ENCODE results near the gene NFIB. TPM values are rescaled to one million over a fixed set of nuclear protein-coding genes. Genes with fewer than 3 reads are reported as not detected.

NFIB gene
- total RNA-seq, 1 experiment from 2014 or later: 18.6 TPM

DNA sequence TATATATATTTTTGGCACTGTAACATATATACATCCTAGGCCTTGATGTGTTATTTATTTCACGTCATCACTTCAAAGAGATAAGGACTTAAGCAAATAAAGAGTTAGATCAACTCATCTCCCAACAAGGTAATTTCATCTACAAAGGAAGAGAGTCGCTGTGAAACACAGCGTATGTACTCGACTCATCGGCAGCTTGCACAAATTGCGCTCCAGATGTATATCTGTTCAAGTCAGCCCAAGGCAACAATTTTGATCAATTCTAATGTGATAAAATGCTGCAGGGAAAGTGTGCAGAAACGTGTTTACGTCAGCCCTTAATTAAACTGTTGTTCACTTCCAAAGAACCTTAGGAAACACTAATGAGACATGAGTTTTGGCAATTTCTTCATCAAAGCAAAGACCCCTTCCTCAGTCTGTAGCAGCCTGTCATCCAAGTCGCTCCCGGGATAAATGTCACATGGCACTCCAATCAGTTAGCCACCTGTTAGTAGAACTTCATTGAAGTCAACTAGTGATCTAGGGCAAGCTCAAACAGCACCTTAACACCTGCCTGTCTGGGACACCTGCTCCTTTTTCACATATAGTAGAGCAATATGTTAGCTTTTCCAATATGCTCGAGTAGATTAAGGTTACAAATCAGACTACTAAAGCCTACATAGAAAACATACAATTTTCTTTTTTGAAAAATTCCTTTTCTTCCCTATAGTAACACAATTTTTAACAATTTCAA, 182.4 kb downstream of the NFIB start:
- H3K9ac ChIP-seq (ENCODE audit: low read length): no peak overlapping the region
- H3K79me2 ChIP-seq (ENCODE audit: low read length): no peaks in the 10 kb centered on the region
- H3K4me3 ChIP-seq (ENCODE audit: low read length): no peak overlapping the region
- H2AFZ ChIP-seq (ENCODE audit: low read length): no peak overlapping the region
- H4K20me1 ChIP-seq (ENCODE audit: low read length): no peaks in the 10 kb centered on the region
- H3K36me3 ChIP-seq (ENCODE audit: low read depth, low read length): no peaks in the 10 kb centered on the region
- intact Hi-C loops (cut with micrococcal nuclease): no loop called here
- POLR2A ChIA-PET (ENCODE audit: unreplicated experiment): no interaction called here
- H3K27me3 ChIP-seq (ENCODE audit: low read length): no peaks in the 10 kb centered on the region
- no TSS peak for BruUV-seq (replicated peaks)
- CTCF ChIA-PET: no interaction called here
- no peaks in the 10 kb centered on the region for H3K4me1 ChIP-seq (ENCODE audit: insufficient read depth, low read length)
- H3K27ac ChIP-seq (ENCODE audit: low read length): no peak overlapping the region
- H3K4me2 ChIP-seq (ENCODE audit: low read length): no peak overlapping the region
- TF ChIP-seq EZH2 (IDR thresholded peaks at IDR 0.05; ENCODE audit: low read length, unreplicated experiment) (no peak), EZH2phosphoT487 (IDR thresholded peaks at IDR 0.05; ENCODE audit: borderline replicate concordance, low read length) (no peak)
- TF ChIP-seq, protein P1, sequence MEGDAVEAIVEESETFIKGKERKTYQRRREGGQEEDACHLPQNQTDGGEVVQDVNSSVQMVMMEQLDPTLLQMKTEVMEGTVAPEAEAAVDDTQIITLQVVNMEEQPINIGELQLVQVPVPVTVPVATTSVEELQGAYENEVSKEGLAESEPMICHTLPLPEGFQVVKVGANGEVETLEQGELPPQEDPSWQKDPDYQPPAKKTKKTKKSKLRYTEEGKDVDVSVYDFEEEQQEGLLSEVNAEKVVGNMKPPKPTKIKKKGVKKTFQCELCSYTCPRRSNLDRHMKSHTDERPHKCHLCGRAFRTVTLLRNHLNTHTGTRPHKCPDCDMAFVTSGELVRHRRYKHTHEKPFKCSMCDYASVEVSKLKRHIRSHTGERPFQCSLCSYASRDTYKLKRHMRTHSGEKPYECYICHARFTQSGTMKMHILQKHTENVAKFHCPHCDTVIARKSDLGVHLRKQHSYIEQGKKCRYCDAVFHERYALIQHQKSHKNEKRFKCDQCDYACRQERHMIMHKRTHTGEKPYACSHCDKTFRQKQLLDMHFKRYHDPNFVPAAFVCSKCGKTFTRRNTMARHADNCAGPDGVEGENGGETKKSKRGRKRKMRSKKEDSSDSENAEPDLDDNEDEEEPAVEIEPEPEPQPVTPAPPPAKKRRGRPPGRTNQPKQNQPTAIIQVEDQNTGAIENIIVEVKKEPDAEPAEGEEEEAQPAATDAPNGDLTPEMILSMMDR (conservative IDR thresholded peaks at IDR 0.05; ENCODE audit: low read depth, low read length): no peak
- no peaks in the 10 kb centered on the region for H3K9me3 ChIP-seq (ENCODE audit: low read length)
- no peaks in the 10 kb centered on the region for H3F3A ChIP-seq (ENCODE audit: low read length, unreplicated experiment)
- no peak for ATAC-seq
- DNase-seq: no peak
- no peaks in the 10 kb centered on the region for H3K9me2 ChIP-seq (replicated peaks; ENCODE audit: low read length)

DNA sequence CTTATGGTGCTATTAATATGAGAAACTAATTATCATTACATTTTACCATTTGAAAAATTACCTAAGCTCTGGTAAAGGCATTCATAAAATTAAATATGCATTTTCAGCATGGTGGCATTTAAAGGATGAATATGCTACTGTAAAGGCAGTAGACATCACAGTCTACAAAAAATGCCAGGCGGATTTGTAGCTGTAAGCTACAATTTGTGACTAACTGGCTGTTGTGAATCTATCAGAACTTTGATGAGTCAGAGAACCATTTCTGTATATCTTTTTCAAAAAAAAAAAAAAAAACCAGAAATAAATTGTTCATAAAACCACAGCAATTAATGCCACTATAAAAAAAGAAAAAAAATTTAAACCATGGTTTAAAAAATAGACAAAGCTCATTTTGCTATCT, 186.3 kb downstream of the NFIB start:
- DNase-seq (no peak), ATAC-seq (no peak)
- TF ChIP-seq EZH2phosphoT487 (IDR thresholded peaks at IDR 0.05; ENCODE audit: borderline replicate concordance, low read length) (no peak), EZH2 (IDR thresholded peaks at IDR 0.05; ENCODE audit: low read length, unreplicated experiment) (no peak)
- TF ChIP-seq, protein P1 (conservative IDR thresholded peaks at IDR 0.05; ENCODE audit: low read depth, low read length): no peak
- no TSS peak for BruUV-seq (replicated peaks)
- Histone ChIP-seq H3K9me2 (replicated peaks; ENCODE audit: low read length) (no peaks in the 10 kb centered on the region), H3K9me3 (ENCODE audit: low read length) (no peaks in the 10 kb centered on the region), H2AFZ (ENCODE audit: low read length) (no peak overlapping the region), H3K27ac (ENCODE audit: low read length) (no peak overlapping the region), H3K27me3 (ENCODE audit: low read length) (no peaks in the 10 kb centered on the region), H3K4me2 (ENCODE audit: low read length) (no peak overlapping the region), H3K36me3 (ENCODE audit: low read depth, low read length) (0 out of 2 replicates have a peak, but pooled peaks cover 4% of the 10 kb centered on the region), H3K4me3 (ENCODE audit: low read length) (no peak overlapping the region), H4K20me1 (ENCODE audit: low read length) (no peaks in the 10 kb centered on the region), H3F3A (ENCODE audit: low read length, unreplicated experiment) (no peaks in the 10 kb centered on the region), H3K9ac (ENCODE audit: low read length) (no peak overlapping the region), H3K4me1 (ENCODE audit: insufficient read depth, low read length) (no peaks in the 10 kb centered on the region), H3K79me2 (ENCODE audit: low read length) (no peaks in the 10 kb centered on the region)
- ChIA-PET CTCF (no interaction called here), POLR2A (ENCODE audit: unreplicated experiment) (interaction anchor here (0.6 kb wide), 2 partner anchors 16 to 34 kb away, joined by 4 read pairs; no protein-coding TSS in a partner anchor)
- intact Hi-C loops (cut with micrococcal nuclease): no loop called here

Data from PC-3 (cell line).